NCI-H524 treated with DMSO at 0.1 percent for 48 hours (cell line): ENCODE results near the gene KCNJ2.

ENCODE experiments used
- DNase-seq: peaks from one replicate; lab custom pipeline; 2025; lab: John Stamatoyannopoulos, UW

The KCNJ2 gene

DNA sequence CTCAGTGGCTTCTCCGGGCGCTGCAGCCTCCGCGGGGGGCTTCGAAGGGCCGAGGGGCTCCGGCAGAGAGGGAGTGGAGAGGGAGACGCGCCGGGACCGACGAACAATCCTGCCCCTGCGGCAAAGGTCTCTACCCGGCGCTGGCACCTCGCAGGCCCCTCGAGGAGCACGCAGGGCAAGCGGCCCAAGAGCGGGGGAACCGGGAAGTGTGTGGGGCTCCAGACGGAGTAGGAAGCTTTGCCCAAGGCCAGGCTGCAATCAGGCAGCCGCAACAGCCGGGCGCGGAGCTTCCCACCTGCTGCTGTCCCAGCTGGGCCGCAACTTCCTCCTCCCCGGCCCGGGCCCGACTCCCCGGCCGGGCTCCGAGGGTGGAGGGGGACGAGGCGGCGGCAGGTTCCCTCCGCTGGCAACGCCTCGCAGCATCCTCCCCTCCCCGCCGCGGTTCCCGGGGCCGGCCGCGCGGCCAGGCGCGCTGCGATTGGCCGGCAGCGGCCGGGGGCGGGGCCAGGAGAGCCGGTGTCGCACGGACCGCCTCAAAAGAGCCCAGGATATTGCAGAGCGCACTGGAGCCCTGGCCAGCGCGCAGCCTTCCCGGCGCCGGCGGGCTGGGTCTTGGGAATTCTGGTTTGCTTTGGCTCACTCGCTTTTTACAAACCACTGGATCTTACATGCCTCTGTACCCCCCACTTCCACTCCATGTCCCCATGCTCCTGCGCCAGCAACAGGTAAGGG is at the start of gene KCNJ2:
KCNJ2 (plus strand) TSS at position 556 of the 732 bp plus-strand sequence. CDS start 5,508 bp downstream, outside the sequence.
- peak; percentile 63 for DNase-seq

DNA sequence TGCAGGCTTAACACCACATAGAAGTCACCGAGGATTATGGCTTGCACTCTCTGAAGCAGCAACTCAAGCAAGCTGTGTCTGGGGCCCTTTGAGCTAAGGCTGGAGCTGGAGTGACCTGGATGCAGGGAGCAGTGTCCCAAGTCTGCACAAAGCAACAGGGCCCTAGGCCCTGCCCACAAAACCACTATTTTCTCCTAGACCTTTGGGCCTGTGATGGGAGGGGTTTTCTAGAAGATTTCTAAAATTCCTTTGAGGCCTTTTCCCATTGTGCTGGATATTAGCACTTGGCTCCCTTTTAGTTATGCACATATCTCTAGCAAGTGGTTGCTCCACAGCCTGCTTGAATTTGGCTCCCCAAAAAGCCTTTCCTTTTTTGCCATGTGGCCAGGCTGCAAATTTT is 49.8 kb upstream of the KCNJ2 start:
- no peak for DNase-seq

DNA sequence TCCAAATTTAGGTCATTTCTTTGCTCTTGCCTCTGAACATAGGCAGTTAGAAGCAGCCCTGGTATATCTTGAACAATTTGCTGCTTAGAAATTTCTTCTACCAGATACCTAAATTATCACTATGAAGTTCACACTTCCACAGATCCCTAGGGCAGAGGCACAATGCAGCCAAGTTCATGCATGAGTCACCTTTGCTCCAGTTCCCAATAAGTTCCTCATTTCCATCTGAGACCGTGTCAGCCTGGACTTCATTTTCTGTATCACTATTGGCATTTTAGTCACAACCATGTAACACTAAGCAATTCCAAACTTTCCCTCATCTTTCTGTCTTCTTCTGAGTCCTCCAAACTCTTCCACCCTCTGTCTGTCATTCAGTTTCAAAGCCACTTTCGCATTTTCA is 49.3 kb upstream of the KCNJ2 start:
- no peak for DNase-seq

DNA sequence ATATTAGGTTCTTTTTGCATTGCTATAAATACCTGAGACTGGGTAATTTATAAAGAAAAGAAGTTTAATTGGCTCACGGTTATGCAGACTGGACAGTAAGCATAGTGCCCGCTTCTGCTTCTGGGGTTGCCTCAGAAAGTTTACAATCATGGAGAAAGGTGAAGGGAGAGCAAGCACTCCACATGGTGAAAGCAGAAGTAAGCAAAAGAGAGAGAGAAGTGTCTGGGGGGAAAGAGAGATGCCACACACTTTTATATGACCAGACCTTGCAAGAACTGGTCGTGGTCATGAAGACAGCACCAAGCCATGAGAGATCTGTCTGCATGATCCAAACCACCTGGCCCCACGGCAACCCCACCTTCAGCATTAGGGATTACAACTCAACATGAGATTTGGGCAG is 48.9 kb upstream of the KCNJ2 start:
- DNase-seq = no peak

- no peak for DNase-seq
Observed at GRCh38 chr17:70121126-70121525, 48.2 kb upstream of the KCNJ2 start.

GRCh38 chr17:70123193-70123592 is 46.1 kb upstream of the KCNJ2 start:
- no peak for DNase-seq

DNA sequence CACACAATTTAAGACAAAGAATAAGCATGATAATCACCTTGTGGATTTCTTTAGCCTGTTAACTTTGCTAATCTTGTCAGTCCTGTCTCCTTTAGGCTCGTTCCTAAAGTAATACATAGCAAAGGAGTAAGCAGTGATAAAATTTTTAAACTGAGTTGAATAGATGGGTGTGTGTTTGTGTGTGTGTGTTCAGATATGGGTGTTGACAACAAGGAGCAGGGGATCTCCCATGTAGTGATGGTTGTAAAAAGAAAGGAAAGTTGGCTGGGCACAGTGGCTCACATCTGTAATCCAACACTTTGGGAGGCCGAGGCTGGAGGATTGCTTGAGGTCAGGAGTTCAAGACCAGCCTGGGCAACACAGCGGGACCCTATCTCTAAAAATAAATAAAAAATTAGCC is 44.6 kb upstream of the KCNJ2 start:
- no peak for DNase-seq

- no peak for DNase-seq
Observed at GRCh38 chr17:70127221-70127873, 42.0 kb upstream of the KCNJ2 start.

- DNase-seq = no peak
Observed at GRCh38 chr17:70128727-70129238, 40.5 kb upstream of the KCNJ2 start.

GRCh38 chr17:70130289-70130688 is 39.0 kb upstream of the KCNJ2 start:
- DNase-seq = no peak

DNA sequence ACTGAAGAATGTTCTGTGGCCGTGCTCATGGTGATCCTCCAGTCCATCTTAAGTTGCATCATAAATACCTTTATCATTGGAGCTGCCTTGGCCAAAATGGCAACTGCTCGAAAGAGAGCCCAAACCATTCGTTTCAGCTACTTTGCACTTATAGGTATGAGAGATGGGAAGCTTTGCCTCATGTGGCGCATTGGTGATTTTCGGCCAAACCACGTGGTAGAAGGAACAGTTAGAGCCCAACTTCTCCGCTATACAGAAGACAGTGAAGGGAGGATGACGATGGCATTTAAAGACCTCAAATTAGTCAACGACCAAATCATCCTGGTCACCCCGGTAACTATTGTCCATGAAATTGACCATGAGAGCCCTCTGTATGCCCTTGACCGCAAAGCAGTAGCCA is 36.8 kb upstream of the KCNJ2 start:
- DNase-seq = no peak

DNA sequence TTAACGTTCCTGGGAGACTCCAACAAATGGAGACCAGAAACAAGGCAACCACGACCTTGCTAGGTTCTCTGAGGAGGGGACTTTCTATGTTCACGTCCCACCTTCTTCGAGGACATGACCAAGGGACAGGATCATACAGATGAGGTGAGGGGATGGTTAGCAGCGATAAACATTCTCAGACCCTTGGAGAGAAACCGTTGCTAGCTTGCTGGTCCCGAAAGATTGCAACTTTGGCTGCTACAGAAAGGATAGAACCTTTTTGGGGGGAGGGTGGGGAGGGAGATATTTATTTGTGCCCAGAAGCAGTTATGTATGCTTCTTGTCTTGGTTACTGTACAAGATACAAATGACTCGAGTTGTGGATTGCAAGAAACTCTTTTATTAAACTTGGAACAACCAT is 35.3 kb upstream of the KCNJ2 start:
- no peak for DNase-seq

- no peak for DNase-seq
Observed at GRCh38 chr17:70134777-70135176, 34.6 kb upstream of the KCNJ2 start.

DNA sequence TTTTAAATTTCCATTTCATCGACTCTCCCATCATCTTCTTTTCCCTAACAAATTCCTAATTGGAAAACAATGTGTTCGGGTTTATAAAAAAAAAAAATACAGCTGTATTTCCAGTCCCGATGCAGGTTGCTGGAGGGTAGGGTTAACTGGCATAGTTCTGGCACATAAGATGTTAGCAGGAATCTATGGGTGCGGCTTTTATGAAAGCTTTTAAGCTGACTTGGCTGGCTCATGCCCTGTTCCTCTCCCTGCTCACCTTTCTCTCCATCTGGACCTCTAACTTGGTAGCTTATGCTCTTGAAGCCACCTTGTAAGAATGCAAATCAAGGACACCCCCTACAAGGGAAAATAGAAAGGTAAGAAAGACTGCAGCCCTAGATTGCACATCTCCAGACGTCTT is 33.2 kb upstream of the KCNJ2 start:
- no peak for DNase-seq

GRCh38 chr17:70137451-70138230 is 31.7 kb upstream of the KCNJ2 start:
- no peak for DNase-seq

GRCh38 chr17:70138291-70138865 is 31.0 kb upstream of the KCNJ2 start:
- no peak for DNase-seq

- no peak for DNase-seq
Observed at GRCh38 chr17:70139449-70139993, 29.8 kb upstream of the KCNJ2 start.

DNA sequence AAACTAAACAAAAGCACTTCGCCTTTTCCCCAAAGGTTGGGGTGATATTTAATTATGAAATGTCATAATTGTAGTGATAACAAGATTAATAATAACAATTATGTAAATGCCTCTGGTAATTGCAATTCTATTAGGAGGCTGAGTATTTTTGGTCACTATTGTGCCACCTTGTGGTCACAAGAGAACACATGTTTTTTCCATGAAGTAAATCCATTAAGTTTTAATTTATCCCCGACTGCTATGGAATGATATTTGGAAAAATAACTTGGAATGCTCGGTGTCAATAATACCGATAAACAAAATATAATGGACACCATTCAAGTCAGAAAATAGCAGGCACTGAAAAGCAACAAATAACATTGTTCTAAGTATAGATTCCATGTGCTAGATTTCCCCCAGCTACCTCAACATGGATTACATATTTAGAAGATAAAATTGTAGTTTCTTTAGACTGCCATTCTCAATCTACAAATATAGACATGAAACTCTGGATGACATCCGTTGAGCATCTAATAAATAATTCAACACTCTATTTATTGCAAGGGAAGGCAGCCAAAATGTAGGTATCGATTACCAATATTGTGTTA is 25.0 kb upstream of the KCNJ2 start:
- no peak for DNase-seq

GRCh38 chr17:70153210-70153609 is 16.1 kb upstream of the KCNJ2 start:
- no peak for DNase-seq

GRCh38 chr17:70157151-70157550 is 12.2 kb upstream of the KCNJ2 start:
- no peak for DNase-seq

- DNase-seq = no peak
Observed at GRCh38 chr17:70158180-70158579, 11.2 kb upstream of the KCNJ2 start.

- no peak for DNase-seq
Observed at GRCh38 chr17:70158591-70158990, 10.7 kb upstream of the KCNJ2 start.
